ENCODE measurements around the gene CPT1B.

CPT1B gene

DNA sequence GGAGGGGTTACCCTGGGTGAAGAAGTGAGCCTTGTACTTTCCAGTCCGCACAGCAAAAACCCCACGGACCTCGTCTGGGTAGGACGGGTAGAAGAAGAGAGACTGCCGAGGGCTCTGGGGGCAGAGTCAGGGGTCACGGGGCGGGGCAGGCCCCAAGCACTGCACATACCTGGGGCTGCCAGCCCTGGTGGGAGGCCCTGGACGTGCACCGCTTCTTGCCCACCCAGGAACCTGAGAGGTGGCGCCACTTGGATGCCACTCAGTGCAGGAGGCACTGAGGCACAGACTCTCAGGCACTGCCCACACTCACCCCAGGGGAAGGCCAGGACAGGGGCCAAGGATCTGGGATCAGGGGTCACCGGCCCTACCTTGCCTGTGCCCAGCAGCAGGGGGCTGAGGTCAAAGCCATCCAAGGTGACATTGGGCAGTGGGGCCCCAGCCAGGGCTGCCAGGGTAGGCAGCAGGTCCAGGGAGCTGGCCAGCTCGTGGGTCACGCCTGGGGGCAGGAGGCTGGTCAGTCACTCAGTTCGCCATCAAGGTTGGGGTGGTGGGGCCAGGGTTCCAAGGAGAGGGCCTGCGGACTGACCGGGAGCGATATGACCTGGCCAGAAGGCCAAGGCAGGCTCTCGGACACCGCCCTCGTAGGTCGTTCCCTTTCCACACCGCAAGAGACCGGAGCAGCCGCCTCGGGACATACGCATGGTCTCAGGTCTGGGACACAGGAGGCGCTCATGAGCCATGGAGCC, 47.5 kb upstream of the CPT1B start:
- Histone ChIP-seq H3K36me3 (ENCODE audit: control insufficient read depth in 2 of 2, insufficient read depth in 1 of 2, low read length in 2 of 2) (peaks cover 0 to 11% of the 10 kb centered on the region in 2 experiments; a peak in 1 of 3 replicates), H3K4me1 (ENCODE audit: control insufficient read depth, insufficient read depth, low read length) (peaks cover 7% of the 10 kb centered on the region), H3K4me3 (ENCODE audit: low read depth, low read length) (no peak overlapping the region), H3K27ac (ENCODE audit: extremely low read depth, low read depth, low read length) (no peak overlapping the region), H3K9me3 (ENCODE audit: control insufficient read depth, insufficient read depth, low read depth, low read length) (no peaks in the 10 kb centered on the region)
- POLR2A ChIA-PET, result interaction anchor here (0.7 kb wide), 1 partner anchor 43 kb away, joined by 3 read pairs; the partner anchor contains the start of gene CHKB
- TF ChIP-seq BCL11B (tag by site-specific recombination; IDR thresholded peaks at IDR 0.05; ENCODE audit: low read depth) (peak; percentile 93), BCL11A (tag by site-specific recombination; IDR thresholded peaks at IDR 0.05; ENCODE audit: low read depth) (peak; percentile 76; the same call in 1 of the 2 replicates), ZNF211 (tag by site-specific recombination; IDR thresholded peaks at IDR 0.05; ENCODE audit: low read depth) (no peak)
- CTCF ChIA-PET, result no interaction called here

- Histone ChIP-seq H3K4me1 (ENCODE audit: control insufficient read depth, insufficient read depth, low read length) (peaks cover 7% of the 10 kb centered on the region), H3K36me3 (ENCODE audit: control insufficient read depth in 2 of 2, insufficient read depth in 1 of 2, low read length in 2 of 2) (peaks cover 0 to 11% of the 10 kb centered on the region in 2 experiments; a peak in 1 of 3 replicates), H3K27ac (ENCODE audit: extremely low read depth, low read depth, low read length) (no peak overlapping the region), H3K4me3 (ENCODE audit: low read depth, low read length) (no peak overlapping the region), H3K9me3 (ENCODE audit: control insufficient read depth, insufficient read depth, low read depth, low read length) (no peaks in the 10 kb centered on the region)
- CTCF ChIA-PET, result no interaction called here
- POLR2A ChIA-PET, result no interaction called here
- TF ChIP-seq, protein P1, sequence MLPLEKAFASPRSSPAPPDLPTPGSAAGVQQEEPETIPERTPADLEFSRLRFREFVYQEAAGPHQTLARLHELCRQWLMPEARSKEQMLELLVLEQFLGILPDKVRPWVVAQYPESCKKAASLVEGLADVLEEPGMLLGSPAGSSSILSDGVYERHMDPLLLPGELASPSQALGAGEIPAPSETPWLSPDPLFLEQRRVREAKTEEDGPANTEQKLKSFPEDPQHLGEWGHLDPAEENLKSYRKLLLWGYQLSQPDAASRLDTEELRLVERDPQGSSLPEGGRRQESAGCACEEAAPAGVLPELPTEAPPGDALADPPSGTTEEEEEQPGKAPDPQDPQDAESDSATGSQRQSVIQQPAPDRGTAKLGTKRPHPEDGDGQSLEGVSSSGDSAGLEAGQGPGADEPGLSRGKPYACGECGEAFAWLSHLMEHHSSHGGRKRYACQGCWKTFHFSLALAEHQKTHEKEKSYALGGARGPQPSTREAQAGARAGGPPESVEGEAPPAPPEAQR (tag by site-specific recombination; IDR thresholded peaks at IDR 0.05), result no peak
- TF ChIP-seq KLF1 (tag by site-specific recombination; IDR thresholded peaks at IDR 0.05) (peak; percentile 23; the same call in 1 of the 2 replicates), GLIS2 (tag by site-specific recombination; IDR thresholded peaks at IDR 0.05) (peak; percentile 22; the same call in 1 of the 2 replicates), ZIC2 (tag by site-specific recombination; IDR thresholded peaks at IDR 0.05) (peak; percentile 80)
Observed at GRCh38 chr22:50625131-50625567, 46.9 kb upstream of the CPT1B start.

DNA sequence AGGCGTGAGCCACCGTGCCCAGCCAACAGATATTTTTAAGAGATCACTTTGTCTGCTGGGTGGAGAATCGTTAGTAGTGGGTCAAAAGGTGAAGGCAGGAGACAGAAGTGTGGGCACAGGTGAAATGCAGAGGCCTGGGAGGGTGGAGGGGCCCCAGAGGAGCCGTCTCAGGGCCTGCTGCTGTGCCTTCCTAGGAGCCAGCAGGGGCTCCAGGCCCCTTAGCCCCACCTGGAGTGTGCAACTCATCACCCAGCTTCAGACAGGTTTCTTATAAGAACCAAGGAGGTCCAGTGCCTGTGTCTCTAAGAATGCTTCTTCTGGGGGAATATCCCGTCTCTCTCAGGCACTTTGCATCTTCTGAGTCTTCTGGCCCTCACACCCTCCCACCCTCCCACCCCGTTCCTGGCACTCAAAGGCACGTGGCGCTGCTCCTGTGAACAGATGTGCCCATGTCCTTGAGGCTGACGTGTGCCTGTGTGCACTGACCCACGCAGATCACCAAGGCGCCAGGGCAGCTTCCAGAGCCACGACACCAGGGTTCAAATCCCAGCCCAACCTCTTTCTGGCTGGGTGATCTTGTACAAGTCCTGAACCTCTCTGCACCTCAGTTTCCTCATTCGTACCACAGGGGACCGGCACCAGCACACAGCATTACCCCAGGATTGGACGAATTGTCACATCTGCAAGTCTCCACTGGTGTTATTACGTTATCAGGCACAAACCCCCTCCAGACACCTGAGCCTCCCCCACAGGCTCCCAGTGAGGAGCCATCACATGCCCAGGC, 46.3 kb upstream of the CPT1B start:
- H3K9me3 ChIP-seq (ENCODE audit: control insufficient read depth, insufficient read depth, low read depth, low read length), result no peaks in the 10 kb centered on the region
- CTCF ChIA-PET, result interaction anchor here (0.6 to 0.9 kb wide), 3 partner anchors 49 to 72 kb away, joined by 3 read pairs; no protein-coding TSS in a partner anchor
- POLR2A ChIA-PET, result no interaction called here

GRCh38 chr22:50622723-50623327, 44.6 kb upstream of the CPT1B start:
- Histone ChIP-seq H3K4me3 (ENCODE audit: low read depth, low read length) (no peak overlapping the region), H3K36me3 (ENCODE audit: control insufficient read depth in 2 of 2, insufficient read depth in 1 of 2, low read length in 2 of 2) (peaks cover 0 to 11% of the 10 kb centered on the region in 2 experiments; a peak in 1 of 3 replicates), H3K4me1 (ENCODE audit: control insufficient read depth, insufficient read depth, low read length) (peaks cover 7% of the 10 kb centered on the region), H3K9me3 (ENCODE audit: control insufficient read depth, insufficient read depth, low read depth, low read length) (no peaks in the 10 kb centered on the region), H3K27ac (ENCODE audit: extremely low read depth, low read depth, low read length) (no peak overlapping the region)
- TF ChIP-seq ZNF404 (tag by site-specific recombination; IDR thresholded peaks at IDR 0.05) (no peak), ZNF341 (tag by site-specific recombination; IDR thresholded peaks at IDR 0.05; ENCODE audit: low read depth) (peak; percentile 72)
- TF ChIP-seq, protein P2, sequence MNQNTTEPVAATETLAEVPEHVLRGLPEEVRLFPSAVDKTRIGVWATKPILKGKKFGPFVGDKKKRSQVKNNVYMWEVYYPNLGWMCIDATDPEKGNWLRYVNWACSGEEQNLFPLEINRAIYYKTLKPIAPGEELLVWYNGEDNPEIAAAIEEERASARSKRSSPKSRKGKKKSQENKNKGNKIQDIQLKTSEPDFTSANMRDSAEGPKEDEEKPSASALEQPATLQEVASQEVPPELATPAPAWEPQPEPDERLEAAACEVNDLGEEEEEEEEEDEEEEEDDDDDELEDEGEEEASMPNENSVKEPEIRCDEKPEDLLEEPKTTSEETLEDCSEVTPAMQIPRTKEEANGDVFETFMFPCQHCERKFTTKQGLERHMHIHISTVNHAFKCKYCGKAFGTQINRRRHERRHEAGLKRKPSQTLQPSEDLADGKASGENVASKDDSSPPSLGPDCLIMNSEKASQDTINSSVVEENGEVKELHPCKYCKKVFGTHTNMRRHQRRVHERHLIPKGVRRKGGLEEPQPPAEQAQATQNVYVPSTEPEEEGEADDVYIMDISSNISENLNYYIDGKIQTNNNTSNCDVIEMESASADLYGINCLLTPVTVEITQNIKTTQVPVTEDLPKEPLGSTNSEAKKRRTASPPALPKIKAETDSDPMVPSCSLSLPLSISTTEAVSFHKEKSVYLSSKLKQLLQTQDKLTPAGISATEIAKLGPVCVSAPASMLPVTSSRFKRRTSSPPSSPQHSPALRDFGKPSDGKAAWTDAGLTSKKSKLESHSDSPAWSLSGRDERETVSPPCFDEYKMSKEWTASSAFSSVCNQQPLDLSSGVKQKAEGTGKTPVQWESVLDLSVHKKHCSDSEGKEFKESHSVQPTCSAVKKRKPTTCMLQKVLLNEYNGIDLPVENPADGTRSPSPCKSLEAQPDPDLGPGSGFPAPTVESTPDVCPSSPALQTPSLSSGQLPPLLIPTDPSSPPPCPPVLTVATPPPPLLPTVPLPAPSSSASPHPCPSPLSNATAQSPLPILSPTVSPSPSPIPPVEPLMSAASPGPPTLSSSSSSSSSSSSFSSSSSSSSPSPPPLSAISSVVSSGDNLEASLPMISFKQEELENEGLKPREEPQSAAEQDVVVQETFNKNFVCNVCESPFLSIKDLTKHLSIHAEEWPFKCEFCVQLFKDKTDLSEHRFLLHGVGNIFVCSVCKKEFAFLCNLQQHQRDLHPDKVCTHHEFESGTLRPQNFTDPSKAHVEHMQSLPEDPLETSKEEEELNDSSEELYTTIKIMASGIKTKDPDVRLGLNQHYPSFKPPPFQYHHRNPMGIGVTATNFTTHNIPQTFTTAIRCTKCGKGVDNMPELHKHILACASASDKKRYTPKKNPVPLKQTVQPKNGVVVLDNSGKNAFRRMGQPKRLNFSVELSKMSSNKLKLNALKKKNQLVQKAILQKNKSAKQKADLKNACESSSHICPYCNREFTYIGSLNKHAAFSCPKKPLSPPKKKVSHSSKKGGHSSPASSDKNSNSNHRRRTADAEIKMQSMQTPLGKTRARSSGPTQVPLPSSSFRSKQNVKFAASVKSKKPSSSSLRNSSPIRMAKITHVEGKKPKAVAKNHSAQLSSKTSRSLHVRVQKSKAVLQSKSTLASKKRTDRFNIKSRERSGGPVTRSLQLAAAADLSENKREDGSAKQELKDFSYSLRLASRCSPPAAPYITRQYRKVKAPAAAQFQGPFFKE (tag by site-specific recombination; IDR thresholded peaks at IDR 0.05; ENCODE audit: borderline replicate concordance), result no peak
- ChIA-PET CTCF (interaction anchor here (0.7 to 4.5 kb wide), 5 partner anchors 36 to 351 kb away, joined by 4 to 24 read pairs (median 5); no protein-coding TSS in a partner anchor), POLR2A (interaction anchor here (0.6 kb wide), 1 partner anchor 48 kb away, joined by 3 read pairs; no protein-coding TSS in a partner anchor)

More for the DNA sequence above, 46.3 kb upstream of the CPT1B start:
- Histone ChIP-seq H3K27ac (ENCODE audit: extremely low read depth, low read depth, low read length) (no peak overlapping the region), H3K36me3 (ENCODE audit: control insufficient read depth in 2 of 2, insufficient read depth in 1 of 2, low read length in 2 of 2) (peaks cover 0 to 11% of the 10 kb centered on the region in 2 experiments; a peak in 1 of 3 replicates), H3K4me3 (ENCODE audit: low read depth, low read length) (no peak overlapping the region), H3K4me1 (ENCODE audit: control insufficient read depth, insufficient read depth, low read length) (peaks cover 7% of the 10 kb centered on the region)
- TF ChIP-seq ZNF157 (tag by site-specific recombination; IDR thresholded peaks at IDR 0.05), result no peak
- TF ChIP-seq SALL2 (tag by site-specific recombination; IDR thresholded peaks at IDR 0.05; ENCODE audit: borderline replicate concordance), result no peak
